Myocyte (in vitro differentiated cells): ENCODE data around the gene S100A7. TPM values are rescaled to one million over a fixed set of nuclear protein-coding genes. Genes with fewer than 3 reads are reported as not detected.

Experiments
- DNase-seq: peaks from one replicate; pipeline ENCODE4 v3.0.0-alpha.2; 2012; ENCODE audit warnings: low read depth
- polyA plus RNA-seq: library from polyadenylated mRNA; unstranded; fragments of >200 nt; gene quantifications from one replicate; pipeline ENCODE4 v1.2.1, GENCODE V29; 2012; ENCODE audit warnings: missing spikeins
- total RNA-seq: library from RNA; depleted of rRNA; stranded (reverse); fragments of >200 nt; gene quantifications from 2 replicates; pipeline ENCODE4 v1.2.3, GENCODE V29; 2014

S100A7 gene
- total RNA-seq = not detected in 2 replicates
- polyA plus RNA-seq = 0.23 TPM

DNA sequence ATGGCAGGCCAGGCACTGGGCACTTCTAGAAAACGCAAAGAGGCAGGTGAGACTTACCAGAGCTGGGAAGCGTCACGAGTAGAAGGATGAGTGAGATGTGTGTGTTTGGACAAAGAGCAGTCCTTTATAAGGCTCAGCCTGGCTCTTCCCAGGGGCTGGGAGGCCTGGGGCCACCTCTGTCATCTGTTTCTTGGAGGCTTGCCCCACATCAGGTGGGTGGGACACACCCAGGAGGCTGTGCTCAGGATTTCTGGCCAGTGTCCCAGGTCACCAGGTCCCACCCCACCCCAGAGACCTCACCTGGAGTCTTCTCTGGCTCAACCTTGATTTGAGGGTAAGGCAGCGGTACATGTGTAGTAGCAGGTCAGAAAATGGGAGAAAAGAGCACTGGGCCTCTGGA is at the start of gene S100A7:
S100A7 (minus strand) TSS at position 101 of the 400 bp plus-strand sequence. CDS start 1,638 bp downstream, outside the sequence.
- no peak for DNase-seq

DNA sequence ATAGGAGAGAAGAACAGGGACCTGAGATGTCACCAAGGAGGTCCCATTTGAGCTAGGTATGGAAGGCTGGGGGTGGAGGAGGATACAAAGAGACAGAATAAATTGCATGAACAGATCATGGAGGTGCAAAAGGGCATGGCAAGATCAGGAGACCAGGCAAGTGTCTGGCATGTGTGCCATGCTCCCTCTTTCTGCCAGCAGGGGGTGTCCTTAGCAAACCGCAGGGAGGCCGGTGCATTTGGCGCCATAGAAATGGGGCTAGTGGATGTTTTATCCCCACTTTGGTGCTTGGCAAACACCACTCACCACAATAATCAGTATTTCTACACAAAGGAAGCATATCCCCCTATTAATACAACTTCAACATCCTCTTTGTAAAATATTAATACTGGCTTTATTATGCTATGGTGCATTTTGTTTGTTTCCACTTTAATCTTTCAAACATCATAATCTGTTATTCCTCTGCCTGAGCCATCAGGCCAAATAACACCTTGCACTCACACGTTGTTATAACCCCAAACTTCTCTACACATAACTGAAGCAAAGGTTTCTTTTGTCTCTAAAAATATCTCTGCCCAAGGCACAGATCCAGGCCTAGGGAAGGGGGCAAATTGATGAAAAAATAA is 49.4 kb upstream of the S100A7 start:
- DNase-seq = peak; percentile 49

DNA sequence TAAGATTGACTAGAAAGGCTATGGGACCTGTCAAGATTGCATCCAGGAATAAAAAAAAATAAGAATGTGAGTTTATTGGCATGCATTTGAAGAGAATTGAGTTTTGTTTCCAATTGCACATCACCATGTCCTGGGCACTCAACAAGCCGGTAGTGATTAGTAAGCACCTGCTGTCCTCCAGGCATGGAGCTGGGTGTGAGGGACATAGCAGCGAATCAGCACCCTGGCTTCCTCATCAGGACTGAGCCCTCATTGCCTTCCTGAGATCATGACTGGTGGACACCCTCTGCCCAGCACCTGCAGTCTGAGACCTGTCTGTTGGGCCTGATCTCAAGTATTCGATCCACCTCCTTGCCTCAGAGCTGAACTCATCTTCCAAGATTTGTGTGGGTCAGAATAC is 48.6 kb upstream of the S100A7 start:
- DNase-seq = no peak

DNA sequence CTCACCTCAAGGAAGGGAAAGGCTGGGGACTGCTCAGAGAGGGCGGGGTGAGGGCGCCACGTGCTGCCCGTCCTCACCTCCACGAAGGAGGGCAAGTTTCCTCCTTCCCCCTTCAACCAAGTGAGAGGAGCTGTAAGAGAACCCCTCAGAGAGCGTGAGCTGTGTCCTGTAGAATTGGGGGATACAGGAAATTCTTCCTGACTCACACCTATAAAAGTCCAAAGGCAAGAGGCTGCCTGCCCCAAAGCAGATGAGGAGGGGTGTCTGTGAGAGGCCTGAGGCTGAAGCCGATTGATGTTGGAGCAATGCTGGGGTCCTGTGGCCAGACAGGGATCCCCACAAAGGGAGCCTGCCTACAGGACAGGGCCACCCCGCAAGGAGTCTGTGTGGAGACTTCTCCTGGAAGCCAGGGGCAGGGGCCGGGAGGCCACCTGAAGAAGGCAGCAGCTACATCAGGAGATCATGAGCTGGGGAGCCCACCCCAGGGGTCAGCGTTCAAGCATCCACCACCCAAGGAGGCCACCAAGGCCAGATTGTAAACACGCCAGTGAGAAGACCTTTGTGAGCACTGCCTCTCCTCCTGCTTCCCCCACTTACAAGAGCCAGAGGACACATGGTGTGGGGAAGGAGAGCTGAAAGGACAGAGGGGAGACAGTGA is 47.6 kb upstream of the S100A7 start:
- no peak for DNase-seq

DNA sequence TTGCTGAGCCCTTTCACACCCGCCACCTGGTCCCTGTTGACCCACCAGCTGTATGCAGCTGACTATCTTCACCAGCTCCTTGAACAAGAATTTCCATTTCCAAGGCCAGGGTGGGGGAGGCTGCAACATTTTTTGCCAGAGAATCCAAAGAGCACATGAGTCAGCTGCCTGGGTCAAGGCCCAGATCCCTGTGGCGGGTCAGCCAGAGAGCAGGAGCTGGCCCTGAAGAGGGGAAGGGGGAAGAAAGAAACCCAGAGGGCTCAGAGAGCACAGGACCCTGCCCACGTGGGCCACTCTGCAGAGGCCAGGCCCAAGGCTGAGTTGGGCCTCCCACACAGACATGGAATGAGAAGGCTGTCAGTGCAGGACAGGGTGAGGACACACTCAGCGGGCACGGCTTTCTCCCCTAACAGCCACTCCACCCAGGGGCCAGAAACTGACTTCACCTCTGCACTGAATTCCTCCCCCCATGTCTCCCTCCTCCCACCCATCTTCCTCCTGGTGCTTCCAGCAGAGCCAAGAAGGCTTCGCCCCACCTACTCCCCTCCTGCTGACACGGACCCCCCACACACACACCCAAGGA is 46.5 kb upstream of the S100A7 start:
- peak; percentile 91 for DNase-seq

DNA sequence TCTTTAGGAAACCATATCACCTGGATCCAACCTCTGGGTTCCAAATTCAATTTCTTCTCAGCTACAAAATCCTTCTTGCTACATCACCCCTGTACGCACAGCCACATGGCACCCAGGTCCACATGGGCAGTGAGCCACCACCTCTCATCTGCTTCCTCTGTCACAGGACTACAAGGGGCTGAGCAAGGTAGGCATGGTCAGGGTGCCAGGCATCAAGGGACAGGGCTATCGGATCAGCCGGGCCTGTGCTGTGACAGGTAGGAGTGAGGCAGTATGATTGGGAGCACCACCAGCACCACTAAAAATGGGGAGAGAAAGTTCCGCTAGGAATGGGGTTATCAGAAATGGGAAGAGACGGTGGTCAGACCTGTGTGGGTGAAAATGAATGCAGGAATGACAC is 45.9 kb upstream of the S100A7 start:
- no peak for DNase-seq

DNA sequence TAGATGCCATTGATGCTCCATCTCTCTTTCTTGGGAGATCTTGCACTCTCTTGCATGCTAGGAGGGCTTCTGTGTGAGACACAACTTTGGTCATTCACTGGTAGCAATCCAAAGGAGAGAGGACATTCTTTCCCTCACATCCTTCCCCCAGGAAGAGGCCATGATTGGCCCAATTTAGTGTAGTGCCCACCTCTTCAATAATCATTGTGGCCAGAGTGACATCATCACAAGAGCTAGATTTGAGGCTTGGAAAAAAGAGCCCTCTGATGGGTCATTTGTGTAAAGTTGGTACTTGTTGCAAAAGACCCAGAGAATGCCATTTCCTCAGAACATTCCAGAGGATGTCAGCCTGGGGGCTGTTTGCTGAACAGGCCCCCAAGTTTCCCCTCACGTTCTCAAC is 45.1 kb upstream of the S100A7 start:
- no peak for DNase-seq

DNA sequence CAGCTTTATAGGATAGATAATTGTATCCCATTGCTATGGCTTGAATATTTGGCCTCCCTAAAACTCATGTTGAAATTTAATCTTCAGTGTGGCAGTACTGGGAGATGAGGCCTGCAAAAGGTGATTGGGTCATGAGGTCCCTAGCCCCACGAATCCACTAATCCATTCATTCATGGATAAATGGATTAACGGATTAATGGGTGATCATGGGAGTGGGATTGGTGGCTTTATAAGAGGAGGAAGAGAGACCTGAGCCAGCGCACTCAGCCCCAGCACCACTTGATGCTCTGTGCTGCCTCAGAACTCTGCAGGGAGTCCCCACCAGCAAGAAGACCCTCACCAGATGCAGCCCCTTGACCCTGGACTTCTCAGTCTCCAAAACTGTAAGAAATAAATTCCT is 43.3 kb upstream of the S100A7 start:
- DNase-seq = no peak

DNA sequence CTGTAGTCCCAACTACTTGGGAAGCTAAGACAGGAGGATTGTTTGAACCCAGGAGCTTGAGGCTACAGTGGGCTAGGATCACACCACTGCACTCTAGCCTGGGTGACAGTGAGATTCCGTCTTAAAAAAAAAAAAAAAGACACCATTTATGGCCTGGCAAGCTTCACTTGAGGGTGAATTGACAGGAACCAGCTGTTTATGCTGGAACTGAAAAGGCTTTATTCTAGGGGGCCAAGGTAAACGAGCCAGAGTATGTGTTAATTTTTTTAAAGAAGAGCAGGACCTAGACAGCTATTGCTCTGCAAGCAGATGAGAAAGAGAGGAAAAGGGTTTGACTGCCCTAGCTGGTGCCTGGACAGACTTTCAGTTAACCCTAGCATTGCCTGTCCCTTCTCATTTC is 38.3 kb upstream of the S100A7 start:
- no peak for DNase-seq

DNA sequence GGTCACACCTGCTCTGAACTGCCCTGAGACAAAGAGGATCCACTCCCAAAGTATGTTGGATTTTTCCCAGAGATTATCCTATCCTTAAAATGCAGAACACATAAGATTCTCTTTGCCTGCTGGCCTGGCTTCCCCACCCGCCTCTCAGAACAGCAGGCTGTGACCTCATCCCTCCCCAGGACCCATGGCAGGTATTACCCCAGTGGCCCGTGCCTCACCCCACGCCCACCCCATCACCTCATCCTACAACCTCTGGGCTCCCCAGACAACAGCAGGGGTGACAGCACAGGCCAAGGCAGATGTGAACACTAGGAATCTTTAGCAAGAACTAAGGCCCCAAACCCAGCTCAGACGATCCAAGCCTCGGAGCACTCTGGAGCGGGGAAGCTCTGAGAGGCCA is 35.1 kb upstream of the S100A7 start:
- no peak for DNase-seq

DNA sequence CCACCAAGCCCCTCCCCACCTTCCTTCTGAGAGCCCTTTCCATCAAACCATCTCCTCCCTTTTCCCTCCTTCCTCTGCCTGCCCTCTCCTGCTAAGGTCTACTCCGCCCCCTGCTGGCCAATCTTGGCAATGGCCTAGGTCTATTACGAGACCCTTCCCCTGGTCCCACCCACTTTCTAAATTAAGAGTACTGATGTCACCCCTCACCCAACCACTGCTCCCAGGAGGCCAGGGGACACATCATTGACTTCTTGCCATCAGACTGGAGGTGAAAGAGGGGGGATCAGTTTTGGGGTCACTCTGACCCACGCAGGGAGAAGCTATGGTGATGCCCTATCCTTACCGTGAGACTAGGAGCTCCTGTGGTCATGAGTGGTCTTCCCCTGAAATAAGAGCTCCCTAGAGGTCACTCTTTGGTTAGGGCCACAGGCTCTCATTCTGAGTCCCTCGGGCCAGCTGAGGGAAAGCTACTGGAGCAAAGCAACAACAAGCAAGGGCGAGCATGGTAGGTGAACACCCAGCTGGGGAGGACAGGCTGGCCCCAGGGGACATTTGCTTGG is 34.6 kb upstream of the S100A7 start:
- DNase-seq = peak; percentile 82

DNA sequence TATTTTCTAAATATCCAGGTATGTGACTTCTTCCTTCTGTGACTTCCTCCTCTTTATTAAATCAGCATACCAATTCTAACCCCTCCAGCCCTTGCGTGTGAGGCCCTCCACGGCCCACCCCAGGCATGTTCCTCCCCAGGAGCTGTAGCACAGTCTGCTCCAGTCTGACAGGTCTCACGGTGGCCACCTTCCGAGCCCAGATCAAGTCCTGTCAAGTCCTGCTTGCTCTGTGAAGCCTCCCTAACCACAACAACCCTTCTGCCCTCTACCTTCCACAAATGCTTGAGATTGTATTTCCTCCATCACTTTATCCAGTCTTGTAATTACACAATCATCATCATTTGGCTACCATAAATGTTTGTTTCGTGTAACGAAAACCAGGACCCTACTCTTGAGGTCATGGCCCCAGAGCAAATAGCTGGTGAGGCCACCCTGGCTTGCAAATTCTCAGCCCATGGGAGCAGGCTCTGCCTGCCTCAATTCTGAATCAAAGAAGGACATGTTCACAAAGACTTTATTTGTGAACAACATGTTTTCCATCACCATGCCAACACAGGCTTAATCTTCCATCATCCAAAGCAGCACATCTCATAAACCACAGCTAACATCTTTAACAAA is 33.0 kb upstream of the S100A7 start:
- DNase-seq = no peak

DNA sequence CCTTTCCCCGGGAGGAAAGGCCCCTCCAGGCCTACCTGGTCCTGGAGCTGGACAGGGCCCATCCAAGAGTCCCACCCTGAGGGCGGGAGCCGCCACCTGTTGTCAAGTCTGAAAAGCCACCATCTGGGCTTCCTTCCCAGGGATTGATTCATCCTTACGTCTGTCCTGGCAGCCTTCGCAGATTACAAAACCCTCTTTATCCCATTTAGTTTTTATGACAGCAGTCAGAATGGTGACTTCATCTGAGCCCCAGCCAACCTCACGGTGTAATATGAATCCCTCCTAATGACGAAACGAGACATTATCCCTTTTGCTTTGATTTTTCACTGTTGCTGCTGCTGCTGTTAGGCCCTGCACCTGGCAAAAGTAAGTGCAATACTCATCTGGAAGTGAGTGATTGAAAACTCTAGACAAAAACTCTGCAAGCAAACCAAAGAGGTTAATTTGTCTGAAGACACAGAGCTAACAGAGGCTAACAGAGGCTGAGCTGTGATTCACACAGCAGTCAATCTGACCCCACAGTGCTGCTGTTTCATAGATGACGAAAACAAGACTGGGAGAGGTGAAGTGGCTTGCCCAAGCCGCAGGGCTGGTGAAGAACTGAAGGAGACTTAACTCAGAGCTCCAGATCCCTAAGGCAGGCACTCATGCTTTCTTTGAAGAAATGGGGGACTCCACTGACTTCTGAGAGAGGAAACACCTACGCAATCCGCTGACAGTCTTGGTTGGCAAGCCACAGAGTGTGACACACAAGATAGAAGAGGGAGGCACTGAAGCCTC is 30.0 kb upstream of the S100A7 start:
- DNase-seq = peak; percentile 94

DNA sequence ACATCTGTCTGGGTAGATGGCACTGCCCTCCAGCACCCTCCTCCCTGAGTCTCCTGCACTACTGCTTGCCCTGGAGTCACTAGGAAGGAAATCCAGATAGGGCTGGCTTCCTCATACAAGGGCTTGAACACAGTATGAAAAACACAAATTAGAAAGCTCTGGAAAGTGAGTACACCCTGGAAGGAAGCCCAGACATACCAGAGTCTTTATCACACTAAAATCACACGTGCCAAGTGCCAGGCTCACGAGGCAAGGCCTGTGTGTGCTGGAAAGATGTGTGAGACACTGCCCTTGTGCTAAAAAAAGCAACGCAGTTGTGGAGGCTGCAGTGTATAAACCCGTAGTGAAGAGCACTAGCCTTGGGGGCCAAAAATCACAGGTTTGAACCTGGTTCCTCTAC is 28.3 kb upstream of the S100A7 start:
- DNase-seq = peak; percentile 68

DNA sequence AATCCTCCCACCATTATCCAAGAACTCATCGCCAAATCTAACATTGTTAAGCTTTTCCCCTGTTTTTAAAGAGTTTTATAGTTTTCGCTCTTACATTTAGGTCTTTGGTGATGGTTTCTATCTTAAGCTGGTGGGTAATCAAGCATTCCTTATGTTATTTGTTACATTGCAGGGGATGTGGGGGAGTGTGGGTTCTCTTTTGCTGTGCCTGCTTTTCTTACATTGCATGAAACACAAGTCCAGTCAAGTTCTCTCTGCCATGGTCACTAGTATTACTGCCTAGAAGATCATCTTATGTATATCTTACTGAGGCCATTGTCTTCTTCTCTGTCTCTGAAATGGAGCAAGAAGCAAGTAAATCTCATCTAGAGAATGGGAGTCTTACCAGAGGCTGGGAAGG is 27.3 kb upstream of the S100A7 start:
- no peak for DNase-seq

DNA sequence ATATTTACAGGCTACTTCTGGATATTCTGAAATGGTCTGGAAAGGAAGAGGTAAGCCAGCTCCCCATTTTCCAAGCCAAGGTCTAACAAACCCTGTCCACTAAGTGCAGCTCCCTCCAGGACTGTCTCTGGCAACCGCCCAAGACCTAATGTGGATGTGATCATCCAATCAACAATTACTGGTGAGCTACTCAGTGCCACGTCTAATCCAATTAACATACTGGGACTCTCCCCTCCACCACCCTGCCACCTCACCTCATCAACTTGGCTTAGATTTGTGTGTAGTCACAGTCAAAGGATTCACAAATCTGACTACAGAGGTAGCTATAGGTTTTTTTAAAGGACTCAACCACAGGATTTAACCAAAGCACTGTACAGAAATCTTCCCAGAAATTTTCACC is 25.4 kb upstream of the S100A7 start:
- DNase-seq = no peak

DNA sequence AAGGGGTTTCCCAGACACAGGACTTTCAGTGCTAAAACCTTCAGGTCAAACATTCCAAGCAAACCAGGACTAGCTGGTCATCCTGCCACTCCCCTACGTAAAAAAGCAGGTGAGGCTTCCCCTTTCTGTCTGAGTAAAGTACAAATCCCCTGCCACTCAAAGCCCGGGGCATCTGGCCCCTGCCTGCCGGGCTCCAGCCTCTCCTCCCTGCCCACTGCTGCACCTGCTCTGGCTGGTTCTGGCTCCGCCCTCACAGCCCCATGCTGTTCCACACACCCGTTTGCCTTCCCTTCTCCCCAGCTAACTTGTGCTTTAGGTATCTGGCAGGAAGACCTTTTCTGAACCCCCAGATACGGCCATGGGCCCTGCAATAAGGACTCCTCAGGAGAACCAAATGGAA is 23.3 kb upstream of the S100A7 start:
- DNase-seq = peak; percentile 42

DNA sequence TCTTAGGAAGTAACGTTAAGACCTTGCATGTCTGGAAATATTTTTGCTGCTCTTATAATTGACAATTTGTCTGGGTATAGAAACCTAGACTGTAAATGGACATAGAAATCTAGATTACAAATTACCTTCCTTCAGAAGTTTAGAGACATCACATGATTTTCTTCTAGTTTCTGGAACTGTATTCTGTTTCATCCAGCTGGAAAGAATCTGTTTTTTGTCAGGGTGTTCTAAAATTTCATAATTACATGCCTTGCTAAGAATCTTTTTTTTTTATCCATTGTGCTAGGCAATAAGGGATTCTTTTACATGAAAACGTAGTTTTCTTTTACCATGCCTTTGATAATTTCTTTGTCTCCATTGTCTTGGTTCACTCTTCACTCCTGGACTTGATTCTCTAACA is 20.7 kb upstream of the S100A7 start:
- no peak for DNase-seq

DNA sequence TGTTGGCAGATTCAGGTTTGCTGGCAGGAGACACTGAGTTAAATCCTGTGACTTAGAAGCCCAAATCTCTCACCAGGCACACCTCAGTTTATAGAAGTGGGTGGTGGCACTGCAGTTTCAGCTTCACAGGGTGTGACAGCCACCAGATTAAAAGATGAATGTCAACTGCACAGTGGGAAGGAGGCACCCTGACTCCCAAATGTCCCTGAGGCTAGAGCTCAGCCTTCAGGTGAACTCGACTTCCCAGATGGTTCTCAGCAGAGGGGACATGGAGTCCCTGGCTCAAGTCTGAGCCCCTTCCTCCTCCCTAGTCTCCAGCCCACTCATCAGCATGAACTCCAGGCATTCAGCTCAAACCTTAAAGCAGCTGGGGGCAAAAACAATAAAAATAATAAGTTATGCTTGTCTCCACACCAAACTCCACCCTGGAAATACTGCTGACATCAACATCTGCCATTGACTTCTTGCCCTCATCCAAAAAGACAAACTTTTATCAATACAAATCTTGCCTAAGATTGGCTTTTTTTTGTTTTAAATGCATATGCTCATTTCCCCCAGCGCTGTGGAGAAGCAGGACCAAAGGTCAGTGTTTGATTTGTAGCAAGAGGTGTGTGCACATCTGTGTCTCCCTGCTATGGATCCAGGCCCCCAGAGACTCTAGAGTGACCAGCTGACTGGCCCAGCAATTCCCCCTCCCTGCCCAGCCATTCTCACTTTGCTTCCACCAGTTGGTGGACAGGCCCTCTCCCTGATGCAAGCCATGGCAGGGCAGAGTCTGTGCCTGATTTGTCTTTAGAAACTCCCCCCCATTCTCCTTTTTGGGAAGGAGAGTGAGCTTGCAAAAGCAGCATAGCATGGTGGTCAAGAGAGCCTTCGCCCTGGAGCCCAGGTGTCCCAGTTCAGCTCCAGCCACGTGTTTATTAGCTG is 18.5 kb upstream of the S100A7 start:
- no peak for DNase-seq

DNA sequence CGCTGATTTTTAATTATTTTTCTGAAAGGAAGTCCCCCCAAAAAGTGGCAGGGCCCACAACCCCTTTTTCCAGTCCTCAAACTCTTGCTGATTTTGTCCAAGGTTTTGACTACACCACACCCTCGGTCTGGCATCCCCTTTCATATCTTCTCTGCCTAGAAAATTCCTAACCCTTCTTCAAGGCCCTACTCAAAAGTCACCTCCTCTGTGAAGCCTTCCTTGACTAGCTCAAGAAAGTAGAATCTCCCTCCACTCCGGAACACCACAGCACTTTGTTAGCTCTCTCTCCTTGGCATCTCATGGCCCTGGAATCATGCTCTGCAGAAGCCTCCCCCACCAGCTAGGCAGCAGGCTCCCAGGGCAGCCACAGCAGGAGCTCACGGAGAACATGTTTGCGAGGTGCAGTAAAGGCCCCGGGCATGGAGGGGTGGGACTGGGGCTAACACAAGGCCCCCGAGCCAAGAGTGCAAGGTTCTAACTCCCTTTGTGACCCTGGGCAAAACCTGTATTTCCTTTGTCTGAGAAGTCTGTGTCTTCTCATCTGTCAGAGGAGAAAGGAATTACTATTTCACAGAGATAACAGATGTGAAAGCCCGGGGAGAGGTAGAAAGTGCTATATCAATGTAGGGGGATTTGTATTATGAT is 17.7 kb upstream of the S100A7 start:
- DNase-seq = no peak
